A549 (cell line): ENCODE results near the gene PHEX. TPM values are rescaled to one million over a fixed set of nuclear protein-coding genes. Genes with fewer than 3 reads are reported as not detected.

Experiments used
- ATAC-seq, 2 experiments: fragments of 200-7000 bp in 1 of 2; fragments of >200 bp in 1 of 2; cut with Nextera tagmentation in 1 of 2; cut with Tn5 transposase in 1 of 2; 3 replicates each; pipeline versions ENCODE4 v1.8.0 to v1.9.1; 2018 to 2020; ENCODE audit warnings: mild to moderate bottlenecking in 1 of 2, moderate library complexity in 1 of 2
- CTCF ChIA-PET: fragments of 300-600 bp; sonication (Branson Sonifier 250); formaldehyde crosslinking; extraction: SDS; loops from one replicate; lab custom pipeline; 2021; ENCODE audit warnings: antibody characterized with exemption, inconsistent platforms; lab: Yijun Ruan, JAX
- POLR2A ChIA-PET: fragments of 350-600 bp; formaldehyde crosslinking; extraction: SDS; loops from one replicate; lab custom pipeline; 2021; ENCODE audit warnings: antibody characterized with exemption, inconsistent platforms; lab: Yijun Ruan, JAX
- DNase-seq, 2 experiments: peaks; one replicate each; pipeline versions ENCODE4 v3.0.0 to v3.0.0-alpha.2; 2011 to 2016; ENCODE audit warnings: low read depth in 1 of 2, low spot score in 1 of 2
- FAIRE-seq: peaks from 2 replicates; lab custom pipeline; 2011; peaks lifted over from hg19 to GRCh38; lab: Jason Lieb, UNC
- H3K27ac ChIP-seq, 2 experiments: fragments of >200 bp; sonication (Bioruptor Twin); formaldehyde crosslinking; 3 replicates each; pipeline ENCODE4 v1.5.1; 2016 to 2017
- H3K4me1 ChIP-seq: fragments of >200 bp; sonication (Bioruptor Twin); formaldehyde crosslinking; 3 replicates; pipeline ENCODE4 v1.6.1; 2016
- H3K4me2 ChIP-seq: fragments of >200 bp; sonication (Bioruptor Twin); formaldehyde crosslinking; 3 replicates; pipeline ENCODE4 v1.6.1; 2016
- H3K4me3 ChIP-seq: fragments of >200 bp; sonication (Bioruptor Twin); formaldehyde crosslinking; 3 replicates; pipeline ENCODE4 v1.5.1; 2016
- H3K9me3 ChIP-seq: fragments of >200 bp; sonication (Bioruptor Twin); formaldehyde crosslinking; 3 replicates; pipeline ENCODE4 v1.6.1; 2016
- CEBPB ChIP-seq, 2 experiments: fragments of >200 bp in 1 of 2; sonication (Bioruptor Twin) in 1 of 2; formaldehyde crosslinking in 1 of 2; IDR thresholded peaks; 2 replicates each; pipeline ENCODE4 v1.6.1; 2012 to 2016
- CHD4 ChIP-seq: fragments of 200-600 bp; sonication (generic); IDR thresholded peaks from 2 replicates; pipeline ENCODE4 v1.6.1; 2016; ENCODE audit warnings: antibody characterized with exemption, mild to moderate bottlenecking, borderline replicate concordance
- EHMT2 ChIP-seq: fragments of 200-600 bp; sonication (generic); IDR thresholded peaks from 2 replicates; pipeline ENCODE4 v1.6.1; 2016; ENCODE audit warnings: antibody characterized with exemption, low read depth, mild to moderate bottlenecking, moderate library complexity
- FOXS1 ChIP-seq: fragments of 250-450 bp; sonication (Bioruptor Pico); IDR thresholded peaks from 2 replicates; pipeline ENCODE4 v1.5.0; 2020; ENCODE audit warnings: mild to moderate bottlenecking, moderate library complexity
- GATA3 ChIP-seq: IDR thresholded peaks from 2 replicates; pipeline ENCODE4 v1.6.1; 2012; ENCODE audit warnings: borderline replicate concordance
- KDM5A ChIP-seq: fragments of 200-600 bp; sonication (generic); IDR thresholded peaks from 2 replicates; pipeline ENCODE4 v1.6.1; 2016; ENCODE audit warnings: antibody characterized with exemption, mild to moderate bottlenecking
- NPAS2 ChIP-seq: fragments of 250-450 bp; sonication (Bioruptor Pico); IDR thresholded peaks from 2 replicates; pipeline ENCODE4 v1.8.0; 2022; ENCODE audit warnings: mild to moderate bottlenecking, moderate library complexity, borderline replicate concordance
- PHF8 ChIP-seq: fragments of 200-600 bp; sonication (generic); IDR thresholded peaks from 2 replicates; pipeline ENCODE4 v1.6.1; 2016; ENCODE audit warnings: low read depth, mild to moderate bottlenecking, antibody characterized with exemption, moderate library complexity, borderline replicate concordance
- POLR2A ChIP-seq: IDR thresholded peaks from 2 replicates; pipeline ENCODE4 v1.6.1; 2012; ENCODE audit warnings: mild to moderate bottlenecking, low read length
- RAD21 ChIP-seq, 2 experiments: fragments of >200 bp in 1 of 2; sonication (Bioruptor Twin) in 1 of 2; formaldehyde crosslinking in 1 of 2; IDR thresholded peaks in 1 of 2; conservative IDR thresholded peaks in 1 of 2; 2 replicates in 1 of 2; 3 replicates in 1 of 2; pipeline ENCODE4 v1.6.1; 2012 to 2018; ENCODE audit warnings: inconsistent platforms in 1 of 2
- RARB ChIP-seq: fragments of 250-450 bp; sonication (Bioruptor Pico); IDR thresholded peaks from 2 replicates; pipeline ENCODE4 v1.8.0; 2021; ENCODE audit warnings: mild to moderate bottlenecking, moderate library complexity
- RFX5 ChIP-seq: fragments of 450-650 bp; IDR thresholded peaks from 2 replicates; pipeline ENCODE4 v1.7.1; 2014; ENCODE audit warnings: antibody characterized with exemption, mild to moderate bottlenecking, moderate library complexity
- RNF2 ChIP-seq: fragments of 200-600 bp; sonication (generic); IDR thresholded peaks from 2 replicates; pipeline ENCODE4 v1.6.1; 2016; ENCODE audit warnings: low read depth, mild to moderate bottlenecking, antibody characterized with exemption, moderate library complexity, borderline replicate concordance
- SREBF2 ChIP-seq: fragments of 450-650 bp; IDR thresholded peaks from 2 replicates; pipeline ENCODE4 v1.6.1; 2014; ENCODE audit warnings: mild to moderate bottlenecking, moderate library complexity
- TP53 ChIP-seq: fragments of 250-450 bp; sonication (Bioruptor Pico); IDR thresholded peaks from 2 replicates; pipeline ENCODE4 v1.5.0; 2021; ENCODE audit warnings: mild to moderate bottlenecking, moderate library complexity
- ZNF302 ChIP-seq: fragments of 250-450 bp; sonication (Bioruptor Pico); IDR thresholded peaks from 2 replicates; pipeline ENCODE4 v1.9.0; 2021; ENCODE audit warnings: inconsistent platforms, mild to moderate bottlenecking, moderate library complexity
- WGBS: methylation state at CpG from one replicate; pipeline ENCODE4 v1.1.6; 2017; ENCODE audit errors: missing lambda C conversion rate; 5-methylcytosine and 5-hydroxymethylcytosine counted together
- polyA plus RNA-seq, 4 experiments: library from polyadenylated mRNA; depleted of rRNA in 3 of 4; stranded (reverse); fragments of >200 nt; fragmentation: RNase III in 1 of 4; extraction: RNeasy Plus Mini Kit Qiagen cat#74134 plus additional on column Dnase treatment in 1 of 4; gene quantifications; 2 replicates in 3 of 4; 3 replicates in 1 of 4; pipeline ENCODE4 v1.2.3, GENCODE V29; 2011 to 2017
- TF ChIP-seq, protein P1 (sequence below): fragments of 250-450 bp; sonication (Bioruptor Pico); IDR thresholded peaks from 2 replicates; pipeline ENCODE4 v1.5.0; 2020; ENCODE audit warnings: low read depth, mild to moderate bottlenecking, moderate library complexity
- TF ChIP-seq, protein P2 (sequence below): fragments of 150-350 bp; IDR thresholded peaks from 2 replicates; pipeline ENCODE4 v1.6.1; 2014; ENCODE audit warnings: low read depth, mild to moderate bottlenecking, low read length
- TF ChIP-seq, protein P3 (sequence below): fragments of 450-650 bp; IDR thresholded peaks from 2 replicates; pipeline ENCODE4 v1.6.1; 2014; ENCODE audit warnings: antibody characterized with exemption
- TF ChIP-seq, protein P4 (sequence below): fragments of 250-450 bp; sonication (Bioruptor Pico); IDR thresholded peaks from 2 replicates; pipeline ENCODE4 v1.5.0; 2021; ENCODE audit warnings: mild to moderate bottlenecking, moderate library complexity, borderline replicate concordance
- TF ChIP-seq, protein P5 (sequence below): IDR thresholded peaks from 2 replicates; pipeline ENCODE4 v1.6.1; 2012
- TF ChIP-seq, protein P6 (sequence below): fragments of >200 bp; sonication (Bioruptor Twin); formaldehyde crosslinking; IDR thresholded peaks from 2 replicates; pipeline ENCODE4 v1.6.1; 2016

The PHEX gene
- polyA plus RNA-seq, 2 of the 4 experiments (the other 2 are of a cell fraction) = 0.28 to 0.98 TPM

DNA sequence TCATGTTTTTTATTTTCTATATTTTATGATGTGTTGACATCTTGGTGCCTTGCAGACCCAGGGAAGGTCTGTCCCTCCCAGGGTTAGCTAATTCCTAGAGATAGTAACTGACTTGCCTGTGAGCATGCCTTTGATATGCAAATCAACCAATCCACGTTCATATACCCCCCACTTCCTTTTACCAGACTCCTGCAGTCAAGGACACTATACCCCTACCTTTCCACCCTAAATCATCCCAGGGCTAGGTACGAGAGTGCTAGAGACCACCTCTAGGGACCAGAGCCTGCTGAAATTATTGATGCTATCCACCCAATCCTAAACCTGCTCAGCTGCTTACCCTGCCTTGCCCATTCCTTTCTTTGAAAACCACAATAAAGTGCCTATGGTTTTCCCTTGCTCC is 7.5 kb upstream of the PHEX start:
- DNase-seq (no peak), ATAC-seq (no peak), FAIRE-seq (no peak)
- no peak overlapping the region for H3K4me3 ChIP-seq
- H3K27ac ChIP-seq = no peak overlapping the region
- no peaks in the 10 kb centered on the region for H3K4me1 ChIP-seq
- POLR2A ChIA-PET = no interaction called here
- H3K4me2 ChIP-seq = no peak overlapping the region
- no peaks in the 10 kb centered on the region for H3K9me3 ChIP-seq
- CTCF ChIA-PET = interaction anchor here (1.3 kb wide), 1 partner anchor 39 kb away, joined by 4 read pairs; no protein-coding TSS in a partner anchor
- TF ChIP-seq GATA3 = no peak
- TF ChIP-seq, protein P1, sequence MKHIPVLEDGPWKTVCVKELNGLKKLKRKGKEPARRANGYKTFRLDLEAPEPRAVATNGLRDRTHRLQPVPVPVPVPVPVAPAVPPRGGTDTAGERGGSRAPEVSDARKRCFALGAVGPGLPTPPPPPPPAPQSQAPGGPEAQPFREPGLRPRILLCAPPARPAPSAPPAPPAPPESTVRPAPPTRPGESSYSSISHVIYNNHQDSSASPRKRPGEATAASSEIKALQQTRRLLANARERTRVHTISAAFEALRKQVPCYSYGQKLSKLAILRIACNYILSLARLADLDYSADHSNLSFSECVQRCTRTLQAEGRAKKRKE = no peak
- TF ChIP-seq SREBF2 = no peak
- TF ChIP-seq, protein P2, sequence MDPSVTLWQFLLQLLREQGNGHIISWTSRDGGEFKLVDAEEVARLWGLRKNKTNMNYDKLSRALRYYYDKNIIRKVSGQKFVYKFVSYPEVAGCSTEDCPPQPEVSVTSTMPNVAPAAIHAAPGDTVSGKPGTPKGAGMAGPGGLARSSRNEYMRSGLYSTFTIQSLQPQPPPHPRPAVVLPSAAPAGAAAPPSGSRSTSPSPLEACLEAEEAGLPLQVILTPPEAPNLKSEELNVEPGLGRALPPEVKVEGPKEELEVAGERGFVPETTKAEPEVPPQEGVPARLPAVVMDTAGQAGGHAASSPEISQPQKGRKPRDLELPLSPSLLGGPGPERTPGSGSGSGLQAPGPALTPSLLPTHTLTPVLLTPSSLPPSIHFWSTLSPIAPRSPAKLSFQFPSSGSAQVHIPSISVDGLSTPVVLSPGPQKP = no peak
- TF ChIP-seq RAD21 (conservative IDR thresholded peaks at IDR 0.05 in 1 of 2, IDR thresholded peaks at IDR 0.05 in 1 of 2) = no peak
- TF ChIP-seq POLR2A = no peak
- TF ChIP-seq, protein P3, sequence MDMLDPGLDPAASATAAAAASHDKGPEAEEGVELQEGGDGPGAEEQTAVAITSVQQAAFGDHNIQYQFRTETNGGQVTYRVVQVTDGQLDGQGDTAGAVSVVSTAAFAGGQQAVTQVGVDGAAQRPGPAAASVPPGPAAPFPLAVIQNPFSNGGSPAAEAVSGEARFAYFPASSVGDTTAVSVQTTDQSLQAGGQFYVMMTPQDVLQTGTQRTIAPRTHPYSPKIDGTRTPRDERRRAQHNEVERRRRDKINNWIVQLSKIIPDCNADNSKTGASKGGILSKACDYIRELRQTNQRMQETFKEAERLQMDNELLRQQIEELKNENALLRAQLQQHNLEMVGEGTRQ = no peak
- no peak for TF ChIP-seq FOXS1 (CRISPR knock-in tag)
- TF ChIP-seq TP53 (CRISPR knock-in tag) = no peak
- TF ChIP-seq RARB (CRISPR knock-in tag) = no peak
- TF ChIP-seq RNF2 = no peak
- TF ChIP-seq CEBPB (IDR thresholded peaks at IDR 0.05) = no peak
- 34% methylated on average over 2 of the region's 2 CpGs for WGBS

DNA sequence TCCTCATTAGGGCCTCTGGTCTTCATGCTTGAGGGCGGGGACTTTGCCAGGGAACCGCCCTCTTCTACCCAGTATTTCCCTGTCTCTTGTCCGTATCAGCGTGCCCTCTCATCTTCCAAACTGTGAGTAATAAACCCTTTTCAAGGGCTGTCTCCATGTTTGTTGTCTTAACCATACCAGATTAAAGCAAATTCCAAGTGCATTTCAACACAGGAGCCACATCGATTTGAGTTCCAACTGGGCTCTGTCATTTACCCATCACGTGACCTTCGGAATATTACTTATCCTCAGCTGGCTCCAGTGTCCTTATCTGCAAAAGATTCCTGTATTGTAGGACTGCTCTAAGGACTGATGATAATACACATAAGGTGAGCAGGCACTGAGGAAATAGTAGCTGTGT is 6.4 kb upstream of the PHEX start:
- Histone ChIP-seq H3K4me2 (no peak overlapping the region), H3K4me3 (no peak overlapping the region), H3K27ac (no peak overlapping the region), H3K9me3 (no peaks in the 10 kb centered on the region), H3K4me1 (no peaks in the 10 kb centered on the region)
- ATAC-seq (no peak), DNase-seq (no peak), FAIRE-seq (no peak)
- ChIA-PET POLR2A (no interaction called here), CTCF (interaction anchor here (1.1 kb wide), 1 partner anchor 40 kb away, joined by 3 read pairs; no protein-coding TSS in a partner anchor)
- TF ChIP-seq EHMT2 (no peak), RNF2 (no peak), PHF8 (no peak), RFX5 (no peak), CHD4 (no peak), NPAS2 (CRISPR knock-in tag) (no peak), ZNF302 (CRISPR knock-in tag) (no peak), KDM5A (no peak)
- TF ChIP-seq, protein P4, sequence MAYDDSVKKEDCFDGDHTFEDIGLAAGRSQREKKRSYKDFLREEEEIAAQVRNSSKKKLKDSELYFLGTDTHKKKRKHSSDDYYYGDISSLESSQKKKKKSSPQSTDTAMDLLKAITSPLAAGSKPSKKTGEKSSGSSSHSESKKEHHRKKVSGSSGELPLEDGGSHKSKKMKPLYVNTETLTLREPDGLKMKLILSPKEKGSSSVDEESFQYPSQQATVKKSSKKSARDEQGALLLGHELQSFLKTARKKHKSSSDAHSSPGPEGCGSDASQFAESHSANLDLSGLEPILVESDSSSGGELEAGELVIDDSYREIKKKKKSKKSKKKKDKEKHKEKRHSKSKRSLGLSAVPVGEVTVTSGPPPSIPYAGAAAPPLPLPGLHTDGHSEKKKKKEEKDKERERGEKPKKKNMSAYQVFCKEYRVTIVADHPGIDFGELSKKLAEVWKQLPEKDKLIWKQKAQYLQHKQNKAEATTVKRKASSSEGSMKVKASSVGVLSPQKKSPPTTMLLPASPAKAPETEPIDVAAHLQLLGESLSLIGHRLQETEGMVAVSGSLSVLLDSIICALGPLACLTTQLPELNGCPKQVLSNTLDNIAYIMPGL = no peak
- TF ChIP-seq, protein P3 = no peak
- TF ChIP-seq, protein P5, sequence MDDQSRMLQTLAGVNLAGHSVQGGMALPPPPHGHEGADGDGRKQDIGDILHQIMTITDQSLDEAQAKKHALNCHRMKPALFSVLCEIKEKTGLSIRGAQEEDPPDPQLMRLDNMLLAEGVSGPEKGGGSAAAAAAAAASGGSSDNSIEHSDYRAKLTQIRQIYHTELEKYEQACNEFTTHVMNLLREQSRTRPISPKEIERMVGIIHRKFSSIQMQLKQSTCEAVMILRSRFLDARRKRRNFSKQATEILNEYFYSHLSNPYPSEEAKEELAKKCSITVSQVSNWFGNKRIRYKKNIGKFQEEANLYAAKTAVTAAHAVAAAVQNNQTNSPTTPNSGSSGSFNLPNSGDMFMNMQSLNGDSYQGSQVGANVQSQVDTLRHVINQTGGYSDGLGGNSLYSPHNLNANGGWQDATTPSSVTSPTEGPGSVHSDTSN = no peak
- TF ChIP-seq, protein P6, sequence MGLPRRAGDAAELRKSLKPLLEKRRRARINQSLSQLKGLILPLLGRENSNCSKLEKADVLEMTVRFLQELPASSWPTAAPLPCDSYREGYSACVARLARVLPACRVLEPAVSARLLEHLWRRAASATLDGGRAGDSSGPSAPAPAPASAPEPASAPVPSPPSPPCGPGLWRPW = no peak
- WGBS = 79% methylated on average over 7 of the region's 7 CpGs
